HepG2 (cell line): ENCODE results near the gene GOLGA8T.
"Not testable (repeated sequence)": the region's sequence is repeated elsewhere in the genome, so short reads cannot be mapped to it uniquely, and the experiment has no call there.

ENCODE experiments used
- EZH2 ChIP-seq: conservative IDR thresholded peaks from 2 replicates; pipeline ENCODE4 v1.6.1; 2012; ENCODE audit warnings: mild to moderate bottlenecking, low read depth, low read length, moderate library complexity
- HNRNPLL ChIP-seq: fragments of 200-400 bp; formaldehyde crosslinking; IDR thresholded peaks from 2 replicates; pipeline ENCODE4 v1.6.1; 2017; ENCODE audit warnings: mild to moderate bottlenecking, low read depth, low read length; ENCODE audit not compliant: poor library complexity, severe bottlenecking
- ISX ChIP-seq: sonication (generic); formaldehyde crosslinking; conservative IDR thresholded peaks from 2 replicates; pipeline ENCODE4 v1.5.0; 2020; ENCODE audit warnings: missing genetic modification reagents
- KDM5B ChIP-seq: sonication (generic); formaldehyde crosslinking; IDR thresholded peaks from 2 replicates; pipeline ENCODE4 v1.4.0; 2020; ENCODE audit warnings: missing genetic modification reagents, mild to moderate bottlenecking, borderline replicate concordance
- KMT2B ChIP-seq: IDR thresholded peaks from 2 replicates; pipeline ENCODE4 v1.6.1; 2016; ENCODE audit warnings: missing genetic modification reagents, missing compliant biosample characterization
- ZNF839 ChIP-seq: sonication (generic); formaldehyde crosslinking; IDR thresholded peaks from 2 replicates; pipeline ENCODE4 v1.4.0; 2020; ENCODE audit warnings: missing genetic modification reagents, mild to moderate bottlenecking, borderline replicate concordance

DNA sequence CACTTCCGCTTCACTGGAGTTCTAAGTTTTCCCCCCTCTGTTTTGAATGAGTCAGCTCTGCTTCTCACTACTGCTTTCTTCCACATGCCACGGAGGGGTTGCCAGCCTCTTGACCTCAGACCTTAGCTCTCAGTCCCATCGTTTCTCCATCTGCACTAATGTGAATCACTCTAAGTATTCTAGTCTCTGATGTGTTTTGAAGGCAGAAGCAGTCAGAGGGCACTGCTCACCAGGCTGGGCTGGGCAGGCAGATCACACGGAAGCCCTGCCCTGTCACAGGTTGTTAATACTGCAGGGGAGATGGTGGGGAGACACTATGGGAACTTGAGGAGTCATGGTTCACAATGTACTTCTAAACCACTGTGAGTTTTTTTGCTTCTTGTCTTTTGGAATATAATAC is 24.3 kb upstream of the GOLGA8T start:
- not testable (repeated sequence) for TF ChIP-seq EZH2; HNRNPLL; ZNF839 (CRISPR knock-in tag); KMT2B; ISX (CRISPR knock-in tag); KDM5B
